Measurements from ENCODE around the gene RGS12. TPM values are rescaled to one million over a fixed set of nuclear protein-coding genes. Genes with fewer than 3 reads are reported as not detected.

The RGS12 gene
- total and polyA plus RNA-seq, 2 of the 13 experiments (the other 11 are each of a cell fraction or from before 2014, with no cell fraction given): 21.0 to 27.7 TPM

- TF ChIP-seq ZNF607 (CRISPR knock-in tag; IDR thresholded peaks at IDR 0.05; ENCODE audit: borderline replicate concordance) (peak; percentile 58), GPN1 (CRISPR knock-in tag; IDR thresholded peaks at IDR 0.05; ENCODE audit: borderline replicate concordance) (no peak), TAF1 (CRISPR knock-in tag; IDR thresholded peaks at IDR 0.05) (peak; percentile 59), ZBTB7B (CRISPR knock-in tag; IDR thresholded peaks at IDR 0.05) (peak; percentile 39; the same call in 1 of the 2 replicates), BCL6 (CRISPR knock-in tag; IDR thresholded peaks at IDR 0.05) (no peak), ZFP62 (CRISPR knock-in tag; IDR thresholded peaks at IDR 0.05) (no peak), AHR (CRISPR knock-in tag; IDR thresholded peaks at IDR 0.05) (peak; percentile 35; the same call in 1 of the 2 replicates), THAP8 (CRISPR knock-in tag; IDR thresholded peaks at IDR 0.05; ENCODE audit: borderline replicate concordance) (no peak), ZNF83 (CRISPR knock-in tag; IDR thresholded peaks at IDR 0.05; ENCODE audit: borderline replicate concordance) (peak; percentile 81; the same call in 1 of the 2 replicates), ZBTB20 (CRISPR knock-in tag; IDR thresholded peaks at IDR 0.05; ENCODE audit: borderline replicate concordance, low read depth) (peak; percentile 63), SALL2 (CRISPR knock-in tag; IDR thresholded peaks at IDR 0.05) (0 out of 2 replicates have a peak, but pooled peaks have one; percentile 39), RERE (CRISPR knock-in tag; IDR thresholded peaks at IDR 0.05; ENCODE audit: low read depth) (no peak; the same call in 1 of the 2 replicates), IKZF5 (CRISPR knock-in tag; IDR thresholded peaks at IDR 0.05) (peak; percentile 73; the same call in 1 of the 2 replicates), THAP9 (CRISPR knock-in tag; IDR thresholded peaks at IDR 0.05; ENCODE audit: borderline replicate concordance) (no peak), SMC3 (IDR thresholded peaks at IDR 0.05; ENCODE audit: low read length) (no peak), ZNF7 (CRISPR knock-in tag; IDR thresholded peaks at IDR 0.05) (no peak)
These were observed 7.1 kb upstream of the RGS12 start (continued) for GRCh38 chr4:3285558-3286334.

Measured in HepG2 (cell line).